Endothelial cell of umbilical vein (primary cell): ENCODE results near the gene MTNR1B. TPM values are rescaled to one million over a fixed set of nuclear protein-coding genes. Genes with fewer than 3 reads are reported as not detected.

Experiments used
- BruUV-seq: library from RNA; stranded (reverse); fragments of 400-500 nt; replicated peaks from 2 replicates; lab custom pipeline; 2021; lab: Mats Ljungman, UMichigan
- CTCF ChIA-PET: fragments of 300-600, 350-600 bp; sonication (Branson Sonifier 250); formaldehyde crosslinking; loops from one replicate; lab custom pipeline; 2021; ENCODE audit warnings: antibody characterized with exemption, inconsistent platforms; lab: Charles Lee
- POLR2A ChIA-PET: fragments of 300-600, 350-600 bp; sonication (Branson Sonifier 250); formaldehyde crosslinking; loops from one replicate; lab custom pipeline; 2021; ENCODE audit warnings: antibody characterized with exemption, inconsistent platforms; lab: Charles Lee
- DNase-seq: peaks from one replicate; pipeline ENCODE4 v3.0.0-alpha.2; 2011; ENCODE audit warnings: low read depth, low spot score
- FAIRE-seq: peaks from 2 replicates; lab custom pipeline; 2011; peaks lifted over from hg19 to GRCh38; lab: Jason Lieb, UNC
- H2AFZ ChIP-seq: 2 replicates; pipeline ENCODE4 v1.6.0; 2012; ENCODE audit warnings: low read depth, low read length, control low read depth, inconsistent platforms
- H3K27ac ChIP-seq: 2 replicates; pipeline ENCODE4 v1.5.1; 2011; ENCODE audit warnings: low read depth, mild to moderate bottlenecking, control low read depth, low read length, moderate library complexity; ENCODE audit not compliant: insufficient read depth
- H3K27me3 ChIP-seq, 2 experiments: 2 replicates each; pipeline versions ENCODE4 v1.6.0 to v1.6.1; 2011; ENCODE audit warnings: low read length in 2 of 2, mixed read lengths in 1 of 2; ENCODE audit not compliant: control insufficient read depth in 2 of 2, insufficient read depth in 2 of 2
- H3K36me3 ChIP-seq, 2 experiments: 2 replicates in 1 of 2; 3 replicates in 1 of 2; pipeline ENCODE4 v1.5.1; 2011; ENCODE audit warnings: low read length in 2 of 2, mild to moderate bottlenecking in 1 of 2, moderate library complexity in 1 of 2; ENCODE audit not compliant: control insufficient read depth in 2 of 2, insufficient read depth in 2 of 2; ENCODE audit errors: extremely low read depth in 1 of 2
- H3K4me1 ChIP-seq: 3 replicates; pipeline ENCODE4 v1.5.1; 2011; ENCODE audit warnings: mild to moderate bottlenecking, low read length; ENCODE audit not compliant: control insufficient read depth, insufficient read depth; ENCODE audit errors: extremely low read depth
- H3K4me2 ChIP-seq: 2 replicates; pipeline ENCODE4 v1.6.1; 2011; ENCODE audit warnings: low read length, control low read depth, mixed read lengths; ENCODE audit not compliant: insufficient read depth
- H3K4me3 ChIP-seq, 3 experiments: fragments of 200-600 bp in 1 of 3; sonication (generic), shearing (Covaris generic) in 1 of 3; replicated peaks in 1 of 3; 2 replicates each; pipeline ENCODE4 v1.5.1; 2011 to 2016; ENCODE audit warnings: control low read depth in 3 of 3, low read length in 3 of 3, mild to moderate bottlenecking in 2 of 3, inconsistent platforms in 1 of 3, low read depth in 1 of 3, moderate library complexity in 1 of 3; ENCODE audit not compliant: insufficient read depth in 1 of 3
- H3K79me2 ChIP-seq: 2 replicates; pipeline ENCODE4 v1.6.0; 2012; ENCODE audit warnings: low read length, inconsistent platforms; ENCODE audit not compliant: control insufficient read depth, insufficient read depth
- H3K9ac ChIP-seq: replicated peaks from 2 replicates; pipeline ENCODE3; 2011; ENCODE audit warnings: low read length, control low read depth; ENCODE audit not compliant: insufficient read depth; ENCODE audit errors: extremely low read depth
- H3K9me1 ChIP-seq: replicated peaks from 3 replicates; pipeline ENCODE4 v1.6.0; 2011; ENCODE audit warnings: mild to moderate bottlenecking, low read length; ENCODE audit not compliant: control insufficient read depth, insufficient read depth; ENCODE audit errors: extremely low read depth
- H3K9me3 ChIP-seq: replicated peaks from 2 replicates; pipeline ENCODE4 v1.5.1; 2012; ENCODE audit warnings: low read length, inconsistent platforms; ENCODE audit not compliant: control insufficient read depth, insufficient read depth
- H4K20me1 ChIP-seq: replicated peaks from 2 replicates; pipeline ENCODE3; 2011; ENCODE audit warnings: mild to moderate bottlenecking, low read length; ENCODE audit not compliant: control insufficient read depth, insufficient read depth; ENCODE audit errors: extremely low read depth
- CTCF ChIP-seq, 2 donors: IDR thresholded peaks; 1 replicate in 1 of 2; 2 replicates in 1 of 2; pipeline ENCODE4 v1.5.1; 2011; ENCODE audit warnings: low read length in 2 of 2, mild to moderate bottlenecking in 2 of 2, moderate library complexity in 2 of 2, control low read depth in 1 of 2, inconsistent platforms in 1 of 2, low read depth in 1 of 2; ENCODE audit not compliant: insufficient read depth in 1 of 2; ENCODE audit errors: extremely low read depth in 1 of 2
- EZH2 ChIP-seq: IDR thresholded peaks from 2 replicates; pipeline ENCODE4 v1.6.1; 2012; ENCODE audit warnings: borderline replicate concordance, low read depth, mild to moderate bottlenecking, moderate library complexity, low read length, inconsistent platforms; ENCODE audit not compliant: severe bottlenecking
- FOS ChIP-seq: IDR thresholded peaks from 2 replicates; pipeline ENCODE4 v1.6.1; 2011; ENCODE audit warnings: mild to moderate bottlenecking, low read length, moderate library complexity, borderline replicate concordance; ENCODE audit not compliant: insufficient read depth
- GATA2 ChIP-seq: IDR thresholded peaks from 2 replicates; pipeline ENCODE4 v1.7.0; 2011; ENCODE audit warnings: low read depth, mild to moderate bottlenecking, moderate library complexity, mixed read lengths, low read length; ENCODE audit not compliant: insufficient read length, insufficient read depth
- JUN ChIP-seq: IDR thresholded peaks from 2 replicates; pipeline ENCODE4 v1.6.1; 2011; ENCODE audit warnings: borderline replicate concordance, low read depth; ENCODE audit not compliant: insufficient read length, insufficient read depth
- MAX ChIP-seq: IDR thresholded peaks from 2 replicates; pipeline ENCODE4 v1.6.1; 2011; ENCODE audit not compliant: insufficient read depth, insufficient read length
- MYC ChIP-seq: IDR thresholded peaks from one replicate; pipeline ENCODE4 v1.6.1; 2011; ENCODE audit warnings: mild to moderate bottlenecking, low read depth, low read length
- POLR2A ChIP-seq: IDR thresholded peaks from 2 replicates; pipeline ENCODE4 v1.6.1; 2012; ENCODE audit warnings: low read depth, mild to moderate bottlenecking, control low read depth, low read length
- POLR2AphosphoS5 ChIP-seq: IDR thresholded peaks from 2 replicates; pipeline ENCODE4 v1.6.1; 2012; ENCODE audit warnings: low read depth, mild to moderate bottlenecking, control low read depth, low read length, moderate library complexity; ENCODE audit not compliant: insufficient read depth
- dilution Hi-C: fragments of 300-500 bp; cut with MboI; formaldehyde crosslinking; loops from one replicate; pipeline ENCODE4 v1.15.0; 2019; ENCODE audit warnings: low sequenced_read_pairs; ENCODE audit not compliant: extremely low pct_ligation_motif_present
- intact Hi-C: fragments of 100-400 bp; cut with micrococcal nuclease; formaldehyde crosslinking; loops from one replicate; pipeline ENCODE4 v1.10.0; 2022
- polyA plus RNA-seq, 4 experiments: library from polyadenylated mRNA; depleted of rRNA in 3 of 4; stranded (reverse) in 3 of 4; unstranded in 1 of 4; fragments of >200 nt; gene quantifications; 2 replicates each; pipeline versions ENCODE4 v1.2.1 to v1.2.3, GENCODE V29; 2011 to 2012; ENCODE audit warnings: missing spikeins in 1 of 4
- total RNA-seq: library from RNA; stranded (reverse); gene quantifications from 2 replicates; pipeline ENCODE4 v1.2.3, GENCODE V29; 2021

The MTNR1B gene
- total and polyA plus RNA-seq, 2 donors (not counting 3 experiments of a cell fraction or from before 2014, with no cell fraction given) = not detected

GRCh38 chr11:93025558-93026255, 56.3 kb downstream of the MTNR1B start:
- Histone ChIP-seq H3K4me1 (no peaks in the 10 kb centered on the region), H3K27ac (no peak overlapping the region), H4K20me1 (no peaks in the 10 kb centered on the region), H3K9me1 (no peaks in the 10 kb centered on the region), H2AFZ (no peak overlapping the region), H3K36me3 (no peaks in the 10 kb centered on the region), H3K9ac (no peak overlapping the region), H3K9me3 (no peaks in the 10 kb centered on the region), H3K4me3 (no peak overlapping the region), H3K4me2 (no peak overlapping the region), H3K27me3 (no peaks in the 10 kb centered on the region), H3K79me2 (no peaks in the 10 kb centered on the region)
- no TSS peak for BruUV-seq
- ChIA-PET CTCF (no interaction called here), POLR2A (no interaction called here)
- DNase-seq (no peak), FAIRE-seq (no peak)
- TF ChIP-seq JUN (no peak), POLR2A (no peak), MYC (no peak), GATA2 (no peak), POLR2AphosphoS5 (no peak), CTCF (IDR thresholded peaks at IDR 0.05; ENCODE audit: extremely low read depth in 1 of 2, insufficient read depth in 1 of 2, low read depth in 1 of 2, low read length in 2 of 2) (no peak), FOS (no peak), MAX (no peak), EZH2 (no peak)
- dilution Hi-C loops = no loop called here
- intact Hi-C loops = no loop called here
